HG03060 (cell line): ENCODE results near the gene TMCC1.
"Not testable (repeated sequence)": the region's sequence is repeated elsewhere in the genome, so short reads cannot be mapped to it uniquely, and the experiment has no call there.

Source experiments
- ATAC-seq: cut with Tn5 transposase; IDR thresholded peaks from one replicate; pipeline ENCODE4 v1.9.1; 2021; ENCODE audit warnings: low read depth, moderate number of reproducible peaks; ENCODE audit not compliant: unreplicated experiment

Gene TMCC1

DNA sequence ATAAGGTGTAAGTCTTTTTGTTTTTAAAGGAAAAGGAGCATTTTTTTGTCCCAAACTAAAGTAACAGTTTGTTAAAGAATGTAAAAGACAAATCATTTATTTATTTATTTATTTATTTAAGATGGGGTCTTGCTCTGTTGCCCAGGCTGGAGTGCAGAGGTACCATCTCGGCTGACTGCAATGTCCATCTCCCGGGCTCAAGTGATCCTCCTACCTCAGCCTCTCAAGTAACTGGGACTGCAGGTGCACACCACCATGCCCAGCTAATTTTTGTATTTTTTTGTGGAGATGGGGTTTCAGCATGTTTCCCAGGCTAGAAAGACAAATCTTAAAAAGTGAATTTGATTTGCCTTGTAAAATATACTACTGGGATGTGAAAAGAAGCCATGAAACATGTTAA is 200.8 kb downstream of the TMCC1 start:
- no peak for ATAC-seq

DNA sequence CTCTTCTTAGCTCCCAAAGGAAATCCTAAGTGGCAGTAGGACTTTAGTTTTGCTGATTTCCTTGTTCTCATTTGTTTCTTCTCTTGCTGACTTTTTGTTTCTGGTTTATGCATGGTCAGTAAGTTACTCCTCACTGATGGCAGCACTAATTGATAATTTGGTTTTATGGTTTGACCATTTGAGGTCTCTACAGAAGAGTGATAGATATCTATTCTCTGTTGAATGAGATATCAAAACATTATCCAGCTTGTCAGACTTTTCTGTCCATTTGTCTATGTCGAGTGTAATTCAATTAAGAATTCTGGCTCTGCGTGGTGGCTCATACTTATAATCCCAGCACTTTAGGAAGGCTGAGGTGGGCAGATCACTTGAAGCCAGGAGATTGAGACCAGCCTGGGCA is 202.5 kb downstream of the TMCC1 start:
- no peak for ATAC-seq

DNA sequence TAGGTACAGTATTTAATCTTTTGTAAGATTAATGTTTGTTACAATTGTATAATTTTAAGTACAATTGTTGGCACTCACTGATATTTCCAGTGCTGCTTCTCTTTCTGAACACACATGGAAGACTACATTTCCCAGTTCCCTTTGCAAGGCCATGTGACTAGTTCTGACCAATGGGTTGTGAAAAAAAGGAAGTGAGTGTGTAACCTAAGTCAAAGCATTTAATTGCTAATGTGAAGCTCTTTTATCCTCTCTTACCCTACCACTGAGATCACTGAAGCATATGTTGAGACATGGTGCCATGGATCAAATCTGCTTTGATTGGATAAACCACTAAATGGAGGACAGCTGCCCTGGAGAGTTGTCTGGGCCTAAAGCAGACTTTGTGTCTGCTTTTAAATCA is 203.1 kb downstream of the TMCC1 start:
- no peak for ATAC-seq

DNA sequence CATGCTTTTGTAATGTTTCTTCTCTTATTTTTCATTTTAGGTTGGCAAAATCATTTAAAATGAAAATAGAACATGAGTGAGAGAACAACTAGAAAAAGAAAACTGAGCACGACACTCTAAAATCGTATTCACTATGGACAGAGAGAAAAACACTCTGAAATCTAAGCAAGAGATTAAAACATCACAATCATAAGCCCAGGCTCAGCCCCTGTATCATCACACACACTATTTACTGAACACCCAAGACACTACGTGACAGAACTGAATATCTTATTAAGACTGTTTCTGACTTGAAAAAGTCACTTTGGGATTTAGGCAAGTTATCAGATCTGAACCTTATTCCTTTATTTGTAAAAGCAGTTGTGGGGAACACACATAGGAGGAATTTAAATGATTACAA is 204.5 kb downstream of the TMCC1 start:
- no peak for ATAC-seq

DNA sequence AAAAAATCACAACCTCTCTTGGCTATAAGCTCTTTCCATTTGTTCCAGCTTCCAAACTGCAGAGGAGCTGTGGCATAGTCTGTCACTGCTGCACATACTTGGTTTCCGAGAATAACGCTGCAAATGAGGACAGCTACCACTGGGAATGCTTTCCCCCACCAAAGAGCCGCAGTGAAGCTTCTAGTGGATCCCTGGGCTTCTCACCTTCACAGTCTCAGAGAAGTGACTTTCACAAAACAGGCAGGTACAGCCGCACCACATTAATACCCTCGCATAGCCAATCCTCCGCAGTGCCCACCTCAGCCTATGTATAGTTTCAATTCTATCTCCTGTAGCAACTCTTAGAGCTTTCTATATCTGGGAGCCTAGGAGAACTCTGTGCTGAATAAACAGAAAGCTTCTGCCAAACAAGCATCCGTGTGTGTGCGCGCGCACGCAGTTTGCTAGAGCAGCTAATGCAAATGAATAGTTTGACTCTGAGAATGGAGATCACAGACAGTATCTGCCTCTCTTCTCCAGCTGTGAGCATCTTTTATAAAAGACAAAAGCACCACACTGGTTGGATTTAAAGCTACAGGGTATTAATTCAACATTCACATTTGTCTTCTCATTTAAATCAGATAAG is 205.1 kb downstream of the TMCC1 start:
- ATAC-seq: no peak

DNA sequence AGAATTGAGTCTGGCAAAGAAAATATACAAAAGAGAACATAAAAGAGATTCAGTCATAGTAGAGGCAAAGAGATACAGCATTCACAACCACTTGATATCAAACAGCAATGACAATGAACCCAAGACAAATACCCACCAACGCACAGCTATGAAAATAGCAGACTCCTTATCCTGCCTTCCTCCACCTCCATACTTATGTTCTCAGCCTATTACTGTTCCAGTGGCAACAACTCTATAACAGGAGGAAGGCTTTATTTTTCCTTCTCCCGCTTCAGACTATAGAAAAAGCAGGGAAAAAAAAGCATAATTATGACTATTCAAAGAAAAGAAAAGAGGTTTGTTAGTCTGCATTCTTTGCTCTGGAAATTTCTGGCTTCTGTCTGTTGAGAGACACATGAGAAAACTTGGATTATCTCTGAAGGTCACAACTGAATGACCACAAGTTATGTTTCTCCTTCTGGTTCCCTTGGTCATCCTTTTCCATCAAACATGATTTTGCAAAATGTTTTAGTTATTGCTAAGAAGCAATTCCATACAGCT is 205.9 kb downstream of the TMCC1 start:
- no peak for ATAC-seq

DNA sequence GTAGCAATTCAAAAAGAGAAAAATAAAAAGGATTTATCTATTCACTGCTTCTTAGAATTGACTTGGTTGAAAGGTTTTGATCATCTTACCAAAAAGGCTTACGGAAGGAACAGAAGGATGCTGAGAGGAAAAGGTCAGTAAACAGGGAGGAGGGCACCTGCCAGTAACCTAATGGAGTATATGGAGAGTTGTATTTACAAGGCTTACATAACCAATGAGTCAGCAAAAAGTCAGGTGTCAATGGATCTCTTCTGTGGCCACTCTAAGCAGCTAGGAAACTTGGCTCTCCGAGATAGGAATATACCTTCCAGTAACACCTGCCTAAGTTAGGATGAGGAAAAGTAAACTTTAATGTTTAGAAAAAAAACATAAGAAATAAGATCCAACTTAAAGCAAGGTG is 206.6 kb downstream of the TMCC1 start:
- ATAC-seq: no peak

DNA sequence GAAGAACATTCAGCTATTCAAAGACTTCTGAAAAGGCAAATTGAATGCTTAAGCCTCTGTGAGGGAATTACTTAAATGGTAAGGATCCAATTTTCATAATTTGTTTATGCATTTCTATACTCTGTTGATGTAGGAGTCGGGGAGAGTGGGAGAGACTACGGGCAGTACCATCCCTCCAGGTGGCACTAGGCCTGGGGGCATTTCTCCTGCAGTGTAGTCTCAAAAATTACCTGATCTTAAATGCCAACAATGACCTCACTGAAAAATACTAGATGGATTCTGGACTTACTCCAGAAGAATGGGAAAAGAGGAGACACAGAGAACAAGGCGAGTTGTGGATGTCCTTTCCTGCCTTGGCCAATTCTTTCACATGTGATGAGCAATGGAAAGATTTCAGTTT is 209.2 kb downstream of the TMCC1 start:
- no peak for ATAC-seq

DNA sequence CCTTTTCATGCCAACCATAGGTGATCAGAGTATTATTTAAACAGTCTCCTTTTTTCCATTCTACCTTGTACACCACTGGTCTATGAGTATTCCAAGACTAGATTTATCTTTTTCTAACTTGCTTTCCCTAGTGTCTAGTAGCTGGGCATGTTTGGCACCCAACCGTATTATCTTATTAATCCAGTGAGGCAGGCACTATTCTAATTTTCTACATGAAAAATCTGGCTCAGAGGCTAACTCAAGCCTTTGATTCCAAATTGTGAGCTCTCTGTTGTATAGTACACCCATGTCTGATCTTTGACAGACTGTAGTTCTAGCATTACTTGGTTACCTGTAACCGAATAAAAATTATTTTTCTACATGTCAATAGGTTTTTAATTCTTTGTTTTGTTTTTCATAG is 210.3 kb downstream of the TMCC1 start:
- ATAC-seq: no peak

DNA sequence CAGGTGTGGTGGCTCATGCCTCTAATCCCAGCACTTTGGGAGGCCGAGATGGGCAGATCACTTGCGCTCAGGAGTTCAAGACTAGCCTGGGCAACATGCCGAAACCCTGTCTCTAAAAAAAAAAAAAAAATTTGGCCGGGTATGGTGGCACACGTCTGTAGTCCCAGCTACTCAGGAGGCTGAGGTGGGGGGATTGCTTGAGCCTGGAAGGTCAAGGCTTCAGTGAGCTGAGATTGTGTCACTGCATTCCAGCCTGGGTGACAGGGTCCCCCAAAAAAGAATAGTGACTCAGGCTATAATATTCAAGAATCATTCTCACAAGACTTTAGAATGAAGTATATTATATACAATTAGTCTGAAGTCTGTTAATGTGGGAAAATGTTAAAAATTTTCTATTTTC is 216.5 kb downstream of the TMCC1 start:
- no peak for ATAC-seq

DNA sequence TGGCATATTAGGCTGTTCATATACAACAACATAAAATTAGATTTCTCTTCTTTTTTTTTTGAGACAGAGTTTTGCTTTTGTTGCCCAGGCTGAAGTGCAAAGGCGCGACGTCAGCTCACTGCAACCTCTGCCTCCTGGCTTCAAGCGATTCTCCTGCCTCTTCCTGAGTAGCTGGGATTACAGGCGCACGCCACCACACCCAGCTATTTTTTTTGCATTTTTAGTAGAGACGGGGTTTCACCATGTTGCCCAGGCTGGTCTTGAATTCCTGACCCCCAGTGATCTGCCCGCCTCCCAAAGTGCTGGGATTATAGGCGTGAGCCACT is 218.8 kb downstream of the TMCC1 start:
- not testable (repeated sequence) for ATAC-seq

DNA sequence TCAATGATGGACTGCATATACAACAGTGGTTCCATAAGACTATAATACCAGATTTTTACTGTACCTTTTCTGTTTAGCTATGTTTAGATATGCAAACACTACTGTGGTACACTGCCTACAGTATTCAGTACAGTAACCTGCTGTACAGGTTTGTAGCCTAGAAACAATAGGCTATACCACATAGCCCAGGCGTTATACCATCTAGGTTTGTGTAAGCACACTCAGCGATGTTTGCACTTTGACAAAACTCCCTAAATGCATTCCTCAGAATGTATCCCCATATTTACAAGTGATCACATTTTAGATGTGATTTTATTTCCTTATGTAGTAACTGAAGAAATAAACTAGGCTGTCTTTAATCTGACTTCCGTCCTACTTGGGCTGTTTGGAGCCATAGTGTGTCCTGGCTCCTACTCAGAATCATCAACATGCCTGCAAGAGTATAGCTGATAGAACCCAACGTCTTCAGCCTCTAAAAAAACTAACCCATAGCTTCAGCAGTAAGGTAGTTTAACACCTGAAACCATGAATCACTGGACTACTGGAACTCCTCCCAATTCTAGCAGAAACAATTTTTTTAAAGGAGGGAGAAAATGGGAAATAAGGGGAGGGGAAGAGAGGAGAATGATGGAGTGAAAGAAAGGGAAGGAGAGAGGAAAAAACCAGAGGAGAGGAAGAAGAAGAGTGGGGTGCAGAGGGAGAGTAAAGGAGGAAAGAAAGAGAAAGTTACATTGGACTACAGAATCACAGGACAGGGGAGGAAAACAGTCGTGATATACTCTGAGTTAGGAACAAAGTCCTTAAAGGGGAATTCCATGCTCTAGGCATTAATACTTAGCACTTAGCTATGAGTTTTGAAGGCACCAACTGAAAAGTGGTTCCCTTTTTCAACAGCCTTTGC is 219.4 kb downstream of the TMCC1 start:
- no peak for ATAC-seq

DNA sequence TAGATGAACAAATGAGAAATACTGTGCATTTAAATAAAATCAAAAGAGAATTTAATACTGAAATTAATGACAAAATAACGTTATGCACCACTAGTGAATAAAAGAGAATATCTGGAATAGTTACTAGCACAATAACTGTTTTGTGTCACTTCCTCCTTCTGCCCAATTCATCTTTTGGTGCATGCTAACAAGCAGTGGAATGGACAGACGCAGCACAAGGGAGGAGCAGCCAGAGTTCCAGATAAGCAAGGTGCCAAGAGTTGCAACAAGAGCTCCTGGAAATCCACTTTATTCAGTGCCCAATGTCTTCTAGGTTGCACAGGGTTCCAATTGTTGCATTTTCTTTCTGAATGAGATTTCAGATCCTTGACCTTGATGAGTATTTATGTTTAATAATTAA is 220.5 kb downstream of the TMCC1 start:
- no peak for ATAC-seq

DNA sequence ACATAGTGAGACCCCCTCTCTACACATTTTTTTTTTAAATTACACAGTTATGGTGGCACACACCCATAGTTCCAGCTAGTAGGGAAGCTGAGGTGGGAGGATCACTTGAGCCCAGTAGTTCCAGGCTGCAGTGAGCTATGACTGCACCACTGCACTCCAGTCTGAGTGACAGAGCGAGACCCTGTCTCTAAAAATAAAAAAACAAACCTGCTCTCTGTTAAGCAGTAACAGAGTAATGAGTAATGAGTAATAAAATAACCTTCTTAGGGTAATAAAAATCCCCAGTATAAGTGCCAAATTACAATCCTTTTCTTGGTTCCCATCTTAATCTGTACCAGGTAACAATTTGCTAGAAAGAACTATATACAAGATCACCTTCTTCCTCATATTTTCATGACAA is 221.1 kb downstream of the TMCC1 start:
- no peak for ATAC-seq

DNA sequence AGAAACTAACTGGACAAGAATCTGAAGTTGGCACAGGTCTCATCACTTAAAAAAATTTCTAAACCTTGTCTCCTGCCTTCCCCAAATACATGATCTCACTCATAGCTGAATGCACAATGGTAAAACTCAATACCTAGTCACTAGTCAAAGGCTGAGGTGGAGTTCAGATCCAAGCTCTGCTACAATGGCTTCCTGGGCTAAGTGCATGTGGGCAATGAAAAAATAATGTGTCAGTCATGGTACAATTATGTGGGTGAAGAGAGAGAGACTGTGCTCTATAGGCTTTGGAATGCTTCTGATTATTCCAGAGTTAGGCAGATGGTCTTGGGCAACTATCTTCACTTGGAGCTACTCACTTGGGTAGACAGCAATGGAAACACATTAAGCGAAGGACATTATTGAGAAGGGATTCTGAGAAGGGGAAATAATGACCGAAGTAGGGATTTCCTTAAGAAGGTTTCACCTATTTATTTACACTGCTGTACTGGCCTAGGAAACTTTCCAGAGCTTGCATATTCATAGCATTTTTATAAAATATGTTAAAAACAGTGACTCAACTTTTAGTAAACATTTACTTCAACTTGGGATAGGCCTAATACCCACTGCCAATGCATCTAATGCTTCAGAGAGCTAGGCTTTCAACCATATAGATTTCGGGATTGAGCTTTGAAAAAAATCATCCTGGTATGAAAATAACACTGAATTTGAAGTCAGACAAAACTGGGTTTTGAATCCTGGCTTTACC is 228.3 kb downstream of the TMCC1 start:
- no peak for ATAC-seq

DNA sequence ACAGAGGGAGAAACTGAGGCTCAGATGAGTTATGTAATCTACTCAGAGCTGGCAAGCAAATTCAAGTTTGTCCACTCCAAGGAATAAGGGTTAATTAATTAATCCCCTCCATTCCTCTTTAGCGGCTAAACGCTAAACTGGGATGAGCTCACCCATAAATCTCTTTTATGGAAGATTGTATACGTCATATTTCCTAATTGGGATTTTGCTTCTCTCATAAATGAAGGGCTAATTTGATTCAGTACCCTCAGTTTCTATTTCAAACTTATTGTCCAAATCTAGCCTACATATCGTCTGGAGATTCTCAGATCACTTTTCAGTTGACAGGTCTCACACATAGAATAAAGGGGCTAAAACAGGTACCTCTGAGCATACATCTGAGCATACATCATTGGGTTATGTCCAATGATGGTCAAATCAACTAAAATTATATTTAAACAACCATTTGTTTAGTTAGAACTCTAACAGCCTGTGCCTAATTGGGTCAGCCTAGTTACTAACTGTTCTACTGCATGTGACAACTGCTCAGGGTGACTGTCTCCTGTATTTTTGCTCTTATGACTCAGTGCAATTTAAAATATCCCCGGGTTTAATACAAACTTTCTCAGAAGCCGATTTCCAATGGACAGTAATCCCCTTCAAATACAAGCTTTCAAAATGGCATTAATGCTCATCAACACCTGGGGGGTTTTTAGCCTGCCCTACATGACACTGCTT is 229.4 kb downstream of the TMCC1 start:
- no peak for ATAC-seq

DNA sequence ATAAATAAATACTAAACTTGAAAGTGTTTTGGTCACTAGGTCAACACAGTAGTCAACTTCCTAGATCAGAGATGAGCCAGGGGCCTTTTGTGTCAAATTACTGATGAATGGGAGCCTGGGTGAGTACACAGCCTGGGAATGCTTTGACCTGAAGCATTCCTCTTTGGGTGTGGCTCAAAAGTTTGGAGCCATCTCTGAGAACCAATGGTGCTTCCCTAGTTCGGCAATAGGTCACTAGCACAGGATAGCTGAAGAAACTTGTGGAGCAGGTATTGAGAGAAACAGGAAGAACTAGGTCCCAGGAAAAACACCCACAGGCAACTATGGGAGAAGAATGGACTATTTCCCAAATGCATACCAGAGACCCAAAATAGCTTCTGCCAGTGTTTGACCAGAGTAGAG is 230.5 kb downstream of the TMCC1 start:
- no peak for ATAC-seq

DNA sequence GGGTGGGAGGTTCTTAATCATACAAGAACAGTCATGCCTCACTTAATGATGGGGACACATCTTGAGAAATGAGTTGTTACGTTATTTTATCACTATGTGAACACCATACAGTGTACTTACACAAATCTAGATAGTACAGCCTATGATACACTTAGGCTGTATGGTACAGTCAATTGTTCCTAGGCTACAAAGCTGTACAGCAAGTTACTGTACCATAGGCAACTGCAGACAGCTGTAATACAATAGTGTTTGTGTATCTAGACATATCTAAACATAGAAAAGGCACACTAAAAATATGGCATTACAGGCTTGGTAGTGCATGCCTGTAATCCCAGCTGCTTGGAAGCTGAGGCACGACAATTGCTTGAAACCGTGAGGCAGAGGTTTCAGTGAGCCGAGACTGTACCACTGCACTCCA is 231.3 kb downstream of the TMCC1 start:
- no peak for ATAC-seq

DNA sequence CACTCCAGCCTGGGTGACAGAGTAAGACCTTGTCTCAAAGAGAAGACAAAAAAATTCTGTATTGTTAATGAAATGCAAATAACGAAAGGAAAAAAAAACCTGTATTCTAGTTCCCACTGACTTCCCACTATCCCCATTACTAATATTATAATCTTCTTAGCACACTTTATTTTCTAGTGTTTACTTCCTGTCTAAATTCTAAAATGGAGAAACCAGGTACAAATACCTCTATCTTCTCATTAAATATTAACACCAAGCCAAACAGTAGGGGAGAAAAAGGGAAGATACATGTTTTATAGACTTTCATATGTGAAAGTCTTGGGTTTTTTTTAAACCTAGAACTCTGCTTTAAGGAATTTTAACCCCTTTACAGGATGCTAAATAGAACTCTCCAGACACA is 231.7 kb downstream of the TMCC1 start:
- ATAC-seq: no peak

DNA sequence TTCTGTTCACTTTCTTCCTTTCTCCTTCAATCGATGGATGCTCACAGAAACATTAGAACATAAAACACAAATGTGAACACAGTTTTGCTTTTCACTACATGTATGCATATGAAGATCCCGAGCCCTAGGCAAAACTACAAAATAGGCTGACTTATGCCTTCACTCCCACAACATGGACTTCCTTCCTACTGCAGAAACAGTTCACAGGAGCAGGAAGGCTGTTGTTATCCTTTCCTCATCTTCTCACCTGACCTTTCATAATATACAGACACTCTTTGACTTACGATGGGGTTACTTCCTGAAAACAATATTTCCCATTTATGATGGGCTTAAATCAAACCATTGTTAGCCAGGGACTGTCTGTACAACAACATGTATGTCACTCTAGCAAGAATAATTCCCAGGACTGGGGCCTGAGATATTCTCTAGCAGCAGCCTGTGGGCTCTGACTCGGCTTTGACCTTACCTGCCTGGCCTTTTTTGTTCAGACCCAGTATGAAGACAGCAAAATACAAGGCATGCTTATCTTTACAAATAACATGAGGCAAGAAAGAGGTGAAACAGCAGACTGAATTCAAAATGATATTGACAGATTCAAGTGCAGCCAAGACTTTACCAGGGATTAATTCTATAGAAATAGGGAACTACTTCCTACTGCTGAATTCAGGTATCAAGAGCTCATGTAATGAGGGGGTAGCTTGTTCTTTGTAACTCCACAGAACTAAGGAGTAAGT is 235.2 kb downstream of the TMCC1 start:
- no peak for ATAC-seq
